Erythroblast (primary cell): ENCODE measurements around the gene SETD4.

Source experiments
- GATA1 ChIP-seq: IDR thresholded peaks from 2 replicates; pipeline ENCODE4 v1.6.1; 2011; ENCODE audit warnings: low read depth, mild to moderate bottlenecking, control low read depth, low read length, moderate library complexity
- POLR2A ChIP-seq: IDR thresholded peaks from 2 replicates; pipeline ENCODE4 v1.6.1; 2011; ENCODE audit warnings: mild to moderate bottlenecking, low read length

- TF ChIP-seq POLR2A (no peak), GATA1 (no peak)
Measured at GRCh38 chr21:36079671-36080070, 19.3 kb upstream of the SETD4 start.
